ENCODE results near the gene PHF21A.

The PHF21A gene

GRCh38 chr11:45899448-45900174 lies 221.6 kb downstream of the PHF21A start:
- no peak for DNase-seq

DNA sequence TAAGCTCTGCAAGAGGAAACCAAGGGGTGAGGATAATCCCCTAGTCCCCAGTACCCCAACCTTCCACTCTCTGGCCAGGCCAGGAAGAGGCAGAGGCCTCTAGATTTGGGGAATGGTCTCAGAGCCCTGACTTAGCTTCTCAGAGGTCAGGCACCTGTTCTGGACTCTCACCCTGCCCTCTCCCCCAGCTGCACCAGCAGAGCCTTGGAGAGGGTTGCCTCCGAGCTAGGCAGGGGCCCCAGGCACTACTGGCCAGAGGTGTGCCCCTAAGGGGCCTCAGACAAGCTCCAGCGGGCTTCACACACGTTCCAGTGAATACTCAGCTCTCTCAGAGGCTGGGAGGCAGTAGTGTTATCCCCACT lies 222.2 kb downstream of the PHF21A start:
- no peak for DNase-seq

DNA sequence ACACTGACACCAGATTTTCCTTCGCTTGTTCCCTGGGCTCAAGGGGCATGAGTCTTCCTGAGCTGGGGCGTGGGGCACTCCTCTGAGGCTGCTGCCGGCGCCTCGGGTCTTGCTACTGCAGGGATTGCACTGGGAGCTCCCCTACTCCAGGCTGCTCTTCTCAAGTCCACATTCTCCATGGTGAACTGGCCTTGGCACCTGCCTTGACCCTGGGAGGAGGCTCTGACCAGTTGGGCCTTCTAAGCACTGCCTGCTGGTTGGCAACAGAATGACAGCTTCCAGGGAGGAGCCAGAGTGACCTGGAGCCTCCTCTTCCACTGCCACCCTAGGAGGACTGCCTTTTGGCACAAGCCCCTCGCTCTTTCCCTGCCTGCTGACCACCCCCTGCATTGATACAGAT lies 223.7 kb downstream of the PHF21A start:
- DNase-seq: no peak

- DNase-seq: no peak
Measured at GRCh38 chr11:45896422-45896984, 224.8 kb downstream of the PHF21A start.

DNA sequence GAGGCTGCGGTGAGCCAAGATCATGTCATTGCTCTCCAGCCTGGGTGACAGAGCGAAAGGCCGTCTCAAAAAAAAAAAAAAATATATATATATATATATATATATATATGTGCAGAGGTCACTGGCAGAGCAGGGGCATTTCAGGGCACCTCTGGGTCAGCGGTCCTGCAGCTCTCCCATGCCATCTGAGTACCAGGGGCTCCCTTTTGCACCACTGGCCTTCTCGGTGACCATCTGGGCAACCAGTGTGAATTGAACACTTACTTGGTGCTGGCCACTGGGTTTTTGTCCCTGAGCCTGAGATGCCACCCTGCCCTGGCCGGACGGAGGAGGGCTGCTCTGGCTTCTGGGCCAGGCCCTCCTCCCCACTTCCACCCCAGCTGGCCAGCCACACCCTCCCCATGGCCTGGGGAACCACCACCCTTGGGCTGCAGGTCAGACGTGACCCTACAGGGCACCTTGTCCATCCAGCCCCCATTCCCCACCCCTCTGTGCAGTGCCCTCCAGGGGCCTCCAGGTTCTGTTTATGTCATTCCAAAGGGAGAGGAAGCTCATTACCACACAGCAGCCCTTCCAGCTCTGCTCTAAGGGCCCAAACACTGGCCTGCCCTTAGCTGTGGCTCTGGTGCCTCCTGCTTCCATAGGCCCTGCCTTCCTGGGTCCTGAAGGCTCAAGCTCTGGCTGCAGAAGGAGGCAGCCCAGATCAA lies 225.5 kb downstream of the PHF21A start:
- DNase-seq: no peak

- no peak for DNase-seq
Measured at GRCh38 chr11:45894555-45895247, 226.6 kb downstream of the PHF21A start.

DNA sequence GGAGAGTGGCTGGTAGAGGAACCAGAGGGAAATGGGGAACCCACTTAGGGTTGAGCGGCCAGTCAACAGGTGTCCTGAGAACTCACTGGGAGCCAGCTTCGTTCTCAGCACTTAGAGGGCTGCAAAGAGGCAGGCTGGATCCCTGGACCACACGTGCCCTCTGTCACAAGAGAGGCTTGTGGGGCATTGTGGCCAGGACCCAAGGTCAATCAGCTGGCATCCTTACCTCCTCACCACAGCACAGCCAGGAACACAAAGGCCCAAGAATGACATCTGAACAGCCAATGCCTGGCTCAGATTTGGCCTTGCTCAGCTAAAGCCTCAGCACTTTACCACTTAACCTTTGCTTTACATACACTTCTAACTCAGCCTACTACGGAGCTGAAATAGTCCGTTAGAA lies 228.4 kb downstream of the PHF21A start:
- DNase-seq: no peak

DNA sequence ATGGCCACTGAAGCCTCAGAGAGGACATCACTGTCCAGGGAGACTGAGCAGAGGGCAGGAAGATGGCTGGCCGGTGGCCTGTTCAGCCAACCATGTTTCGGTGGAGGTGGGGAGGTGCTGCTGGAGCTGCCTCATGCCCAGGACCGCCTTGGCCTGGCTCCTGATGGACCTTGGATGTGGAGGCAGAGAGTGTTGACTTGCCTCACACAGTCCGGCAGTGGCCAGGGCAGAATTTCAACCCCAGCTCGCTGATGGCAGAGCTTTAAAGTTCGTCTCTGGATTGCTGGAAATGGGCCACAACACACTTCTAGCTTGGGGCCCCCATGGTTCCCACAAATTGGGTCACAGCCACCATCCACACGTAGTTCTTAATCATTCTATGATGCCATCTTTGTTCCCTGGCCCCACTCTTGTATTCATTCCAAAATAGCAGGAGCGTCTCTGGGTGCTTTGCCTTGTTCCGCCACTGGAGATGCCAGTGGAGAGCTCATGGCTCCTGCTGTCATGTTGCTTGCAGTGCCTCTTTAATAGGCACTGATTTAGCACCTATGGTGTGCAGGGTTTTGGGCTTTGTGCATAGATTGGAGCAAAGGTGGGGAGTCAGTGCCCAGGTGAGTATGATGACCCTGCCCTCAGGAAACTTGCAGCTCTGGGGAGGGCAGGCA lies 230.2 kb downstream of the PHF21A start:
- DNase-seq: no peak

GRCh38 chr11:45889966-45890365 lies 231.3 kb downstream of the PHF21A start:
- DNase-seq: no peak

DNA sequence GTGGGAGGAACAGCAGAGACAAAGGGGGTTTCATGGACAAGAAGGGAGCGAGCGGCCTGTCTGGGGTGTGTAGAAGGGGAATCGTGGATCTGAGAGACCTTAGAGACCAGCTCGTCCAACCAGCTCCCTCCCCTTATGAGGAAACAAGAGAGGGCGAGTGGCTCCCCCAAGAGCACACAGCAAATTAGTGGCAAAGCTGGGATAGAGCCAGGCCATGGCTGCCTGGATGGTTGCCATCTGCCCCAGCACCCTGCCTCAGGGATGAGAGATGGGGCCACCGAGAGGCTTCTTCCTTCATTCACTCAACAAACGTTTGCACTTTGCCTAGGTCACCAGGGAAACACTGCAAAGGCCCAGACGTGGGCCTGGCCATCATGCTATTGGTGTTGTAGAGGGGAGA lies 231.7 kb downstream of the PHF21A start:
- no peak for DNase-seq

DNA sequence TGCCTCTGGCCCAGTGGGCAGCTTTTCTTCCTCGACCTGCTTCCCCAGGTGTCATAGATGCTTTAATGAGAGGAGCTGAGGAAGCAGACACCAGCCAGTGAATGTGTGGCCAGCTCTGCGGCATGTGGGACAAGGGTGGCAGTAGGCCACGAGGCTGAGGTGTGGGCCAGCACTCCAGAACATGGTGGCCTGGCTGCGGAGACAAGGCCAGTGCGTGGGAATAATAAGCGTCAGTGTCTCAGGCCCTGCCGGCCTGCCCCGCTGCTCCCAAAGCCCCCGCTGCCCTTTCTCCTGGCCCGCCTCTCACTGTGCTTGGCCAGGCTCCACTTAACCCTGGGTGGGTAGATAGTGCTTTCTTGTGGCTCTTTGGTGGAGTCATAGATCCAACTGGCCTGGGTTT lies 233.7 kb downstream of the PHF21A start:
- no peak for DNase-seq

- DNase-seq: no peak
Measured at GRCh38 chr11:45886816-45887520, 234.3 kb downstream of the PHF21A start.

- no peak for DNase-seq
Measured at GRCh38 chr11:45885921-45886721, 235.1 kb downstream of the PHF21A start.

DNA sequence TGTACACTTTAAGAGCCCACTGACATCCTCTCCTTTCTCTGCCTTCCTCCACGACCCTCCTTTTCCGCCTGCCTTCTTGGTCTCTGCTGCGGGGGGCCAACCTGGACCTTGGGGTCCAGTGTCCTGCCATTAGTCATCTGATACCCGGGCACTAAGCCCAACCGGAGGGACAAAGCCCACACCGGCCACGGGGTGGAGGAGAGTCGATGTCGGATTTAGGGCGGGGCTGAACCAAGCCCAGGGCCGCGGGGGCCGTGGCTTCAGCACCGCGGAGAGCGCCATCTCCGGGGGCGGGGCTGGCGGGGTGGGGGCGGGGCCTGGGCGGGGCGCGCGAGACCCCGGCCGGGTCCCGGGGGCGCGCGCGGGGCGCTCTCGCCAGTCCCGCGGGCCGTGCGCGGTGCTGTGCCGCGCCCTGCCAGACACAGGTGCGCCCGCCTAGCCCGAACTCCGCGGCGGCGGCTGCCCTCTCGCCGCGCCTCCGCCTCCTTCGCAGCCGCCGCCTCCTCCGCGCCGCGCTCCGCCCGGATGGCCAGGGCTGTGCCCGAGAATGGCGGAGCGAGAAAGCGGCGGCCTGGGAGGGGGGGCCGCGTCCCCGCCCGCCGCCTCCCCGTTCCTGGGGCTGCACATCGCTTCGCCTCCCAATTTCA lies 235.9 kb downstream of the PHF21A start, which contains the start of gene MAPK8IP1:
TSS of gene MAPK8IP1 (plus strand) at position 378 of the 647 bp plus-strand sequence. CDS start at position 548, 170 bp downstream.
- no peak for DNase-seq

DNA sequence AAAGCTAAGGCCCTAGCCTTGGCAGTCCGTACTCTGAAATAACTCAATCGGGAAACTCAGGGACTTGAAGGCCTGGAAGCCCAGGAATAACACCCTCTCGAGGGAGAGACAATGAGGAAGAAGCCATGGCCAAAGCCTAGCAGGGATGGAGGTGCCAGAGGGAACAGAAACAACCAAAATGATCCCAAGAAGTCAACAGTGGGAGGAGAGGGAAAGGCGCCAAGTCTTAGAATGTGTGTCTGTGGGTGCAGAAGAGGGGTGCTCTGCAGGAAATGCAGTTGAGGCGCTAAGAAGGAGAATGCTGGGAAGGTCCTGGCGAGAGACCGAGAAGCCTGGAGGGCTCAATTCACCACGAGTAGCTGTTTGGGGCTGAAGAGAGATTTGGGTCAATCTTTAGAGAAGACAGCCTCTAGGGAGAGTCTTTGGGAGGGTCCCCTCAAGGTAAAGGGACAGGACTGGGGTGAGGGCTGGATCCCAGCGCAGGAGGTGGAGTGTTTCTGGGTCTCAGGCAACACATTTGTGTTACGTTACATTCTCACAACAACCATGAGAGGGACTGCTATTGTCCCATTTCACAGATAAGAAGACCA lies 236.6 kb downstream of the PHF21A start:
- no peak for DNase-seq

All from GF-D8 (cell line).